NOMO-1 treated with dmso at 0.1 percent for 144 hours (cell line): ENCODE results near the gene SUPT4H1.
"Not testable (repeated sequence)": the region's sequence is repeated elsewhere in the genome, so short reads cannot be mapped to it uniquely, and the experiment has no call there.

ENCODE experiments used
- DNase-seq: peaks from one replicate; lab custom pipeline; 2025; ENCODE audit not compliant: unreplicated experiment; lab: John Stamatoyannopoulos, UW

The SUPT4H1 gene

DNA sequence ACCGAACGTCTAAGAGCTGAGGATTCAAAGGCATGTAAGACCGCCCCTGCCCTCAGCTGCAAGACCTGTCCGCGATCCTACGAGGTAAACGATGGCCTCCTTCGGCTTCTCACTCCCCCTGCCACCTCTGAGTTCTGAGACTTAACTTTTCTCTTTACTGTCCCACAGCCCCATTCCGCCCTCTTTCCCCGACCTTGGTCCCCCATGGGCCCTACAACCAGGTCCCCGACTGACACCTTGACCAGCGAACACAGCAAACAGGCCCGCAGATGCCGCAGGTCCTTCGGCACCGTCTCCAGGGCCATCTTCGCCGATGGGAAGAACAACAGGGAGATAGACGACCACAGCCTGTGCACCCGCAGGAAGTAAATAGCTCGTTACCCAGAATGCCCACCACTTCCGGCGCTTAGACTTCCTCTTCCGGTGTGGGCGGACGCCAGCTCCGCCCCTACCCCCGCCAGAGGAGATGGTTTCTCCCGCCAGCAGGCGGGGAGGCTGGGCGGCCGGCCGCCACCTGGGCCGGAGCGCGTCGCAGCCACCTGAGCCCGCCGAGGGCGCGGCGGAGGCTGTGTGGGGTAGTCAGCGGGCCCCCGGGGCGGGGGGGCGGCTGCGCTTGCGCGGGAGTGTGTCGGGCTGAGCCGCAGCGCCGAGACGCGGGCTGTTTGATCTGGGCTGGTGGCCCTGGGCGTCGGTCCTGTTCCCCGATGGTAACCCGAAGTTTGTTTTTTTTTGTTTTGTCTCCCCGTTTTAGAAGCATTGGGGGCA lies at the start of gene SUPT4H1:
SUPT4H1 (minus strand) TSS at position 371 of the 765 bp plus-strand sequence; CDS start at position 305, 66 bp downstream.
- peak; percentile 92 for DNase-seq

DNA sequence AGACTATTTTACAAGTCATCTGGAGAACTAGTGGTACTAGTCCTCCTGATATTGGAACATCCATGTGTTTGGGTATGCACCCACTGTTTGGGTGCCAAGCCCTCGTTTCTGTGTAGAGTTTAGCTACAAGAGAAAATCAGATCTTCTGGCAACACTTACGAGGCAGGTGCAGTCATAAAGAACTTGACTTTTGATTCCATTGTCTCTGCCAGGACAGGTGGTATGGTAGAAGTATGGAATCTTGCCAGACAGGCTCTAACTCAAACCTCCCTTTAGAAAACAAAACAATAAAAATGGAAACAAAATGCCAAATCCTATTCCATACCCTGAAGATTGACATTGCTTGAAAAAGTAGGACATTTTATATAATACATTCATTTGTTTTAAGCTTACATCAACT lies 49.3 kb upstream of the SUPT4H1 start:
- DNase-seq, result no peak

DNA sequence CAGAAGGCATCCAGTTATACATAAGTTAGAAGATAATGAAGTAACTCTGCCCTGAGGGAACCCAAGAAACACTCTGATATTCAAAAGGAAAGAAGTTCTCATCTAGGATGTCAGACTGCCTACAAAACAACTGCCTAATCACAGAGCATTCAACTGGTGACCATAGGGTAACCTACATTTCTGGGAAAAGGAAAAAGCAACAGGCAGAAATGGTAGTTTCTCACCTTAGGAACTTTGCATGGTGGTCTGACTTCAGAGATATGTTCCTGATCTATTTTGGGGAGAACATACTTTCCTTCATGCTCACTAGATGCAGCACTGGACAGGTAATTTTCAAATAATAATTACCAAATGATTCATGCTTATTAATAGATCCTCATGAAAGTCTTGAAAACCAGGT lies 48.8 kb upstream of the SUPT4H1 start:
- no peak for DNase-seq

DNA sequence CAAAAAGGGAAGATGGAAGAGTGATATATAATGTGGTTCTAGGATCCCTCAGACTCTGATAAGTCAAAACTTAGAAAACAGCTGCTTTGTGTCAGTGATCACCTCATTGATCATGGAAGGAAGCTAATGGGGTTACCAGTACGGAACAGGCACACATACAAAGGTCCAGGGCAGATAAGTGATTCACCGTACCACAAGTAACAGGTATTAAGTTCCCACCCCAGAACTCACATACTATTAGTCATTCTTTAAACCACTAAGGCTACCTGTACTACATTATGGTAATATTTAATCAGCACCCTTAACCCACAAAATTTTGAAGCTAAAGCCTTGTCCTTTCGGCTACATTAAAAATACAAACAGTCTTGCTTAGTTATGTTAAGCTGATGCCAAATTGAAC lies 48.0 kb upstream of the SUPT4H1 start:
- DNase-seq, result no peak

DNA sequence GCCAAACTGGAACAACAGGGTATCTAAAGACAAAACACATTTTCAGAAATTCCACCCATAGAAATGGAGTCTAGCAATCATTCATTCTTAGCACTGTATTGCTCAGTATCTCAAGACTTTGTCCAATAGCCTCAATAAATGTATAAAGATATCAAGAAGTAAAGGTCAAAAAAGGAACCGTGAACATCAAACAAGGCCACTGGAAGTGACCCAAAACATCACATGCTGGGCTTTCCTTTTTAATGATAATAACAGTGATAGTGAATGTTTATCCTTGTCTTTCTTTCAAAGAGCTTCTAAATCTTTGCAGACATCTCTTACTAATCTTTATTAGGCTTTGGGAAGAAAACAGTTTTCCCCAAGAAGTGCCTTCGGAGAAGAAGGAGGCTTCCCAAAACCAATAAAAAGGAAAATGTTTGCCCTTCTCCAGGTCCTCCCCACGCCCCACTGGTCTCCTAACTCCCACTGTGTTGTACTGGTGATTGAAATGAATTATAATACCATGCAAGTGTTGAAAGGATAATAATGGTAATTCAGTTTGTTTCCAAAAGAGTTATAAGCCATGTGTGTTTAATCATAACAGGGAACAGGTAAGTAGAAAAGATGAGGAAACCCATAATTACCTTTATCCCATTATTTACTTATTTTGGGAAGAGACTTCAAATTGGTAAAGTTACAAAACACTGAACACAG lies 46.7 kb upstream of the SUPT4H1 start:
- DNase-seq, result no peak

DNA sequence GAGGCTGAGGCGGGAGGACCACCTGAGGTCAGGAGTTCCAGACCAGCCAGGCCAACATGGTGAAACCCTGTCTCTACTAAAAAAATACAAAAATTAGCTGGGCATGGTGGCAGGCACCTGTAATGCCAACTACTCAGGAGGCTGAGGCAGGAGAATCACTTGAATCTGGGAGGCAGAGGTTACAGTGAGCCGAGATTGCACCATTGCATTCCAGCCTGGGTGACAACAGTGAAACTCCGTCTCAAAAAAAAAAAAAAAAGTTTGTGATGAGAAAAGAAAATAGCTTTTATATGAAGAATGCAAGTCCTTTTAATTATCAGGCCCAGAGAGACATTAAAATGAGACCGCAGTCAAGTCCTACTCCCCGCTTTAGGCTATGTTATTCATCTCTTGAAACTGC lies 45.4 kb upstream of the SUPT4H1 start:
- DNase-seq, result not testable (repeated sequence)

DNA sequence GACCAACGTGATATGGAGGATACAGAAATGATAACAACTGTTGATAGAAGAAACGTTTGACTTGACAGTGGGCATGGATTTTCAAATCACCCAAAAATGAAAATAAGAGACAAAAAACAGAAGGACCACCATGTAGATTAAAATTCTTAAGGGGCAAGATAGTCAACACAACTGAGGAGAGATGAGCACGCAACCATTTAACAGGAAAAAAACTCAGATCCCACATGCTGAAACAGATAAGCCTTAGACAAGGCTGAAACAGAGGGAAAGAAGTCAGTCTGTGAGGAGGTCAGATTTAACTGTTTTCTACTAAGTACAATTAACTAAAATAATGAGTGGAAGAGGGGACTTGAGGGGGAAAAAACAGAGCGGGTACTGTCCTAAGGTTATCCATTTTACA lies 44.2 kb upstream of the SUPT4H1 start:
- no peak for DNase-seq

DNA sequence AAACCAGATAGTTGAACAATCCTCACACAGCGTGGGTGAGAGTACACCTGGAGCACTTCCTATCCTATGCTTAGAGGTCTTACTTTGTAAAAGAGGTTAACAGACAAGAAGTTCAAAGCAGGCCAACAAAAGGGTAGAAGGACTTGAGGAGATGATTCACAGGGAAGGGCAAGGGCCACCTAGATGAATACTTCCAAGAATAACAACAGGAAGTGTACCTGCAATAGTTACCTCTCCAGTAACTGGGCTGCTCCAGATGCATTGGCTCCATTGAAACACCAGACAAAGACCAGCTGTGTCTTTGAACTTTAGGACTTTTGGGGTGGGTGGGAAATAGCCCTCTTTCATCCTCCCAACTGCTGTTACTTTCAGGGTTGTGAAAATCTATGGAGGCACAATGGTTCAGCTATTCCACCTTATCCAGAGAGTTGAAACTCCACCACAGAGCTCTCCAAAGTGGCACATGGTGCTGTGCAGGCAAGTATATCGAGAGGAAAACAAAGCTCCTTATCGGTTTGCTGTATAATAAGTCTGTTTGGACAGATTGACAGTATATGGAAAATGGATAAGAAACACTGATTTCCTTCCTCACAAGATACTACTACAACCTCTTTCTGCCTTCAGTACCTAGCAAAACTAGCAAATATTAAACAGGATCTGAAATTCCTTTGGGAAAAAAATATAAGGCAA lies 42.7 kb upstream of the SUPT4H1 start:
- no peak for DNase-seq

DNA sequence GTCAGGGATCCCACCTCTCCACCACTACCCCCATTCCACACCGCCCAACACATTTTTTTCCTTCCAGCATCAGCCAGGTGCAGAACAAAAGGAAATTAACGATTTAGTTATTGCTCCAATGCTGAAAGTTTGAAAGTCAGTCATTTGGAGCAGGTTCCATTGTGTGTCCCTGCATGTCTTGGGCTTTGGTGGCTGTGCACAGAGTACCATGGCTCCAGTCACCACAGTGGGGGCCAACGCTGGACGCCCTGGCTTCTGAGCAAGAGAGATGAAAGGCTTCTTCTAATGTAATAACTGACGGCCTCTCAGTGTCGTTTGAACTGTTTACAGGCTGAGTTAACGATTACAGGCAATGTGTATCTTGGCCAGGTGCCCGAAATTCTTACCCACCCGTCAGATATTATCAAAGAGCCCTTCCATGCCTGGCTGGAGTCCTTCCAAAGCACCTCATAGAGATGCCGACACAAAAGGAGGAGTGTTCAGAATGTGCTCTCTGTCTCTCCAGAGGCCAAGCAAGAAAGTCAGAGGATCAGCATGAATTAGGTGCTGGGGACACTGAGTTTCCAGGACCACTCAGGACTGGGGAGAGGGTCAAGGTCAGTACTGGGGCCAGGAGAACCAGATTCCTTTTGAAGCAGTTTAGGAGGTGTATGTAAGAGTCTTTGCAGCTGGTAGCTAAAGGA lies 39.4 kb upstream of the SUPT4H1 start:
- no peak for DNase-seq

DNA sequence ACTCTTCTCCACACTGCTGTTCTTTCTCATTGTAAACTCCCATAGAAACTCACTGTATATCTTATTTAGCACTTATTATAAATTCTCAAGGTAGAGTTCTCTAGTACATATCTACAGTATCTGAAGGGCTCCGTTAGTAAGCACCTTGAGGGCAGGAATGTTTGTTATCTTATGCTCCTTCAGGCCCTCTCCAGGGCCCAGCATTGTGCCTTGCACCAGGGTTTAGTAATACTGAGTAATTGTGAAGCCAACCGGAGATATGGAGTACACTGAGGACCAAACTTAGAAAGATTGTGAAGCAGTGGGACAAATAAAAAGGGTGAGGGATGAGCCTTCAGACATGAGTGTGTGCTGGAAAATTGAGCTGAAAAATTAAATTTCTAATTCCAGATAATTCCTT lies 38.9 kb upstream of the SUPT4H1 start:
- DNase-seq, result no peak

DNA sequence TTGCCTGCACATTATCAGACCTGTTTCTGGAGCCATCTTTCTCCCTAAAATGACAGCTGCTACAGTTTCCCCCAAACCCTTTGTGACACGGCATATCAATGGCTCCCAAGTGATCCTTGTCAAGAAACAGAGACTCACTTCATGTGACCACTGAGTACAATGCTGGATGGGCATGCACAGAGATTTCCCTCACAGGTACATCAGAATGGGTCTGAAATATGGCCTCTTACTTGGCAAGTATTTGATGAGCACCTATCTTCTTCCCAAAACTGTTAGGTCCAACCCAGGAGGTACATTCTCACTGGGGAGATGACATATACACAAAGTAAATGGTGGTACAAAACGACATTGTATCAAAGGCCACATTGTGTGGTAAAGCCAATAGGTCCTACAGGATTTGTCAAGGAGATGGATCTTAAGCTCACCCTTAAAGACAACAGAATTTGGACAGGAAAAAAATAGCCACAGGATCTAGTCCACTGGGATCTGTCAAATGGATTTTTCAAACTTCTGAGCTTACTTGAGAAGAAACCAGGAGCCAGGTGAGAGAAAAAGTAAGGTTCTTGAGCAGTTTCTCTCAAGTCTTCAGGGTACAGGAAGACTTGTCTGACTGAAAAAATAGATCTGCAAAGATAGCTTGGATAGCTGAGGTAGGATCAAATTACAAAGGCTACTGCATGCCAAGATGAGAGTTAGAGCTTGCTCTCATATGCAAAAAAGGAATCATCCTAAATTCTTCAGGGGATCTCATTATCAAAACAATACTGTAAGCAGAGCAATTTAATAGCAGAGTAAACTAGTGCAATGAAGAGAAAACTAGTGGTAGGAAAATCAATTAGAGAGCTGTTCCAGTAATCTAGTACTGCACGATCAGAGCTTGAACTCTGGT lies 36.5 kb upstream of the SUPT4H1 start:
- no peak for DNase-seq

DNA sequence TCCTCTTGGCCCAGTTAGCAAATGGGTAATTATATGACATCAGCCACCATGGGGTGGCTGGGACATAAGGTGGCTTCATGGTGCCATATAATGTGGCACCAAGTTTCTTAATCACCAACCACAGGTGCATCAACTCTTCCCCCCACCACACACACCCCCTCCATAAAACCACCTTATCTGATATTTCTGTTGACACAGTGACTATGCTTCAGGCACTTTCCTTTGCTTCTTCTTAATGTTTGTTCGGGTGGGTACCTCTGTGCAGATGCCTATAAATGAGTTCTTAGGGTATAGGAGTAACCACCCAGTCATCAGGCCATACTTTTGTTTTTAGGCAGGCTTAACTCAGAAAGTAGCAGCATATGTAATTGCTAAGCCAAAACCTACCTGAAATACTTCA lies 35.8 kb upstream of the SUPT4H1 start:
- DNase-seq, result no peak

DNA sequence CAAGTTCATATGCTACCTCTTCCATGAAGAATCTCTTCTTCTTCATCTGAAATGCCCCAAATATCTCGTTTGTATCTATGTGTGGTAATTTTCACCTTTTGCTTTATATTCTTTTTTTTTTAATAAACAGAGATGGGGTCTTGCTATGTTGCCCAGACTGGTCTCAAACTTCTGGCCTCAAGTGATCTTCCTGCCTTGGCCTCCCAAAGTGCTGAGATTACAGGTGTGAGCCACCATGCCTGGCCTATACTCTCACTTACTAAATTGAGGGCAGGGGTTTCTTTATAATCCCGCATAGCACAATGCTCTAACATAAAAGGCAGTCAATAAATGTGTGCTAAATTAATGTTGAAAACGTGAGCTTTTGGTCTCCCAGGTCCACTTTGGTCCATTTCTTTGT lies 34.7 kb upstream of the SUPT4H1 start:
- DNase-seq, result no peak

DNA sequence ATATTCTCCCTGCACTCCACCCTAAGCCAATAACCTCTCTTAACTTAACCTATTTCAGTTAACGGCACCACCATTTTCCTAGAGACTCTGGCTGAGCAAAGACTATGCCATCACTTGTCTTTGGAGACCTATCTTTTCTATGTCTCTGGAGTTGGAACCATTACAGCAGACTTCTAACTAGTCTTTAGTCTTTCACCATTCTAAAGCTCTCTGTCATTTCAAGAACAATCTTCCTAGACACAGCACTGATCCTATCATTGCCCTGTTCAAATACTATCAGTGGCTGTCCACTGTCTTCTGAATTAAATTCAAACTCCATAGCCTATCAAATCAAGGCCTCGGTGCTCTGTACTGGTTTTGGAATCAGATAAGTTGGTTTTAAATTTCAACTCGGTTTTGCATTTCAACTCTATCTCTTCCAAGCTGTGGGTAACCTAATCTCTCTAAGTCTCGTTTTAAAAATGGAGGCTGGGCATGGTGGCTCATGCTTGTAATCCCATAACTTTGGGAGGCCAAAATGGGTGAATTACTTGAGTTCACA lies 33.4 kb upstream of the SUPT4H1 start:
- DNase-seq, result no peak

DNA sequence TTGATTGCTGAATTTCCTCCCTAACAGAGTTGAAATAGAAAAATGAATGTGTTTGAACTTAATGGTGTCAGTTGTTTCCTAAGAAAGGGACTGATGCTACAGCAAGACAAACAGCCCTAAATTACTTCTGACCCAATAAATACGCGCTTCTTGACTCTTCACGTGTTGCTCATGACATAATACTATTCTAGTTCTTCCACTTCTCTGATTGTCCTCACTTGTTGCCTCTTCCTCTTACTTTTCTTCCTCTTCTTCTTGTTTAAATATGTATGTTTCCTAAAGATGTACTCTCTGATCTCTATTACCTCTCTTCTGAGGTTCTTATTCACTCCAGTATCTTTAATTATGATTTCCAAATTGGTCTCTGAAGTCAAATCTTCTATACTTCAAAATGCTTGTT lies 32.9 kb upstream of the SUPT4H1 start:
- no peak for DNase-seq

DNA sequence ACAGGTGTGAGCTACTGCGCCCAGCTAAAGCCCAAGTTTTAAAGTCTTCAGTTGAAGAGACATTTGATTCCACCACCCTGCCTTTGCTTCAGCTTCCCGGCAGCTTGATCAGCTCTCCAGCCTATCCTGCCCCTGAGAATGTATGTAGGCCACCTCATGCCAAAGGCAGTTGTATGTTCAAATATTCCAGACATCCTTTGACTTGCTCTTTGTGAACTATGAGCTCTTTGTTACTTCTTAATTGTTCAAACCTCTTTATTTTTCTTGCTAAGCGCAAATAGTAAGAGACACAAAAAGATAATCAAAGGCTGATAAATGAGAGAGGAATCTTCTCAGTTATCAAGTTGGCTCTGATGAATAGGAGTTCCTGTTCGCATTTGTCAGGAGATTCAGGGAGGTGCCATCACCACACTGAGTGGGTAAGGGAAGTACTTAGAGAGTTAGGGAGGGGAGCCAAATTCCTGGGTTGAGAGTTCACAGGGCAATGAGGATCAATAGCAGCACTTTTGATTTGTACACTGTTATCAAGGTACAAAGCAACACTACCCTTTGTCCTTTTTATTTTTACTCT lies 32.0 kb upstream of the SUPT4H1 start:
- no peak for DNase-seq

DNA sequence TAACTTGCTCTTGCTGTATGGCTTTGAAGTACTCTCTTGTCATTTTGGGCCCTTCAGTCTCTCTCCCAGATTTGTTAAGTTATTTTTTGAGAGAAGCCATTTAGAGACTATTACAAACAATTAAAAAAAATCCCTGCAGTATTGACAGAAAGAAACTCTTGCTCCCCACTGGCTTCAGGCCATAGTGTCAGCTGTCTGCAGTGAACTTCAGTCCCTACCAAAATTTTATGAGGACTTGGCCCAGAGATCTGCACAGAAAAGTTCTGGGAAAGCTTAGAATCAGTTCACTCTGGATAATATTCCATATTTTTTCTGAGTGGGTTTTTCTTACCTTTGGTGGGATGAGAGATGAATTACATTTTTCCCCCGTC lies 30.9 kb upstream of the SUPT4H1 start:
- no peak for DNase-seq

DNA sequence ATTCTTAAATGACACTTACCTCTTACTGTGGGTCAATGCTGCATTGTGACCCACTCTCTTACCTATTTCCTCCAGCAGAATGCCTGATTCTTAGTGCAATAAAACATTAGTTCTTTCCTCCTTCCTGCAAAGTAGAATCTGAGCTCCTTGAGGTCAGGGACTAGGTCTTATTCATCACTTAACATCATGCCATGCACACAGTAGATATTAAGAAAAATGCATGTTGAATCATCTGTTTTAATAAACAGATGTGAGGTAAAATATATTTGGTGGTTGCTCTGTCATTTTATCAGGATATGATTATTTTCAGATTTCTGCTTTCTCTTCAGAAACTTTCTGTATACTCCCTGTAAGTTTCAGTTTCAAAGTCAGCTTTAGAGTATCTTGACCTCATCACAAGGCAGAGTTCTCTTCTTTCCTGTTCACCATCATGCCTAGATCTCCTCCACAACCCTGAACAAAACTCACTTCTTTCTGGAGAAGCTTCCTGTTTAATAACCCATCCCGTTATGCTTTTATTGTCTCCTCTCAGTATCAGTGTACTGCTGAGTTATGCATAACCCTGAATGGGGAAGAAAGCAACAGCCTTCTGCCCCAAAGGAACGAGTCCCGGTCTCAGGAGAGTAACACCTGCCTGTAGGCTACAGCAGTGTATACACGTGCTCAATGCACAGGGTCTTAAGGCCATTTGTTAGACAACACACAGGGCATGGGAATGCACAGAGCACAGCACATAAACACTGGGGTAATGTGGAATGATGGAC lies 30.3 kb upstream of the SUPT4H1 start:
- DNase-seq, result no peak
